Measurements from ENCODE around the gene UPK1B.

- TF ChIP-seq, protein P1, sequence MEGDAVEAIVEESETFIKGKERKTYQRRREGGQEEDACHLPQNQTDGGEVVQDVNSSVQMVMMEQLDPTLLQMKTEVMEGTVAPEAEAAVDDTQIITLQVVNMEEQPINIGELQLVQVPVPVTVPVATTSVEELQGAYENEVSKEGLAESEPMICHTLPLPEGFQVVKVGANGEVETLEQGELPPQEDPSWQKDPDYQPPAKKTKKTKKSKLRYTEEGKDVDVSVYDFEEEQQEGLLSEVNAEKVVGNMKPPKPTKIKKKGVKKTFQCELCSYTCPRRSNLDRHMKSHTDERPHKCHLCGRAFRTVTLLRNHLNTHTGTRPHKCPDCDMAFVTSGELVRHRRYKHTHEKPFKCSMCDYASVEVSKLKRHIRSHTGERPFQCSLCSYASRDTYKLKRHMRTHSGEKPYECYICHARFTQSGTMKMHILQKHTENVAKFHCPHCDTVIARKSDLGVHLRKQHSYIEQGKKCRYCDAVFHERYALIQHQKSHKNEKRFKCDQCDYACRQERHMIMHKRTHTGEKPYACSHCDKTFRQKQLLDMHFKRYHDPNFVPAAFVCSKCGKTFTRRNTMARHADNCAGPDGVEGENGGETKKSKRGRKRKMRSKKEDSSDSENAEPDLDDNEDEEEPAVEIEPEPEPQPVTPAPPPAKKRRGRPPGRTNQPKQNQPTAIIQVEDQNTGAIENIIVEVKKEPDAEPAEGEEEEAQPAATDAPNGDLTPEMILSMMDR (IDR thresholded peaks at IDR 0.05; ENCODE audit: low read length) = no peak
- TF ChIP-seq EZH2phosphoT487 (IDR thresholded peaks at IDR 0.05; ENCODE audit: low read length) = no peak
Measured at GRCh38 chr3:119239206-119239820, 65.9 kb downstream of the UPK1B start.

All from MM.1S (cell line).